ENCODE measurements around the gene ADCY2.

ADCY2 gene

DNA sequence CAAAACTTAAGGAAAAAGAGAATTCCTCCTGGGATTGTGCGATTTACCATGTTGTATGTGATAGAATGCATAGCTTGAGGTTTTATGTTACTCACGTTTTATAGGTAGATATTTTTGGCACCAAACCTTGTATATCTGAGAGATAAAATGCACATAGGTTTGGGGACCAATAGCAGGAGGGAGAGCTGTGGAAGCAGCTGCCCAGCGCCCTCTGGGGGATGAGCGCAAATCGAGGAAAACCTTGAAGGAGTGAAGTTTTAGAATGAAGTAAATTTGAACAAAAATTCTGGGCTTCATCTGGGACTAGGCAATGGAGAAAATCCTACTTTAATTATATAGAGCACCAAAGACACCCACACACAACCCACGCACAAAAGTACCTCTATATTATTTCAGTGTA lies 197.0 kb downstream of the ADCY2 start:
- peak; percentile 57 for DNase-seq (ENCODE audit: low spot score)

- DNase-seq (ENCODE audit: low spot score), result no peak
Measured at GRCh38 chr5:7597059-7597642, 201.2 kb downstream of the ADCY2 start.

DNA sequence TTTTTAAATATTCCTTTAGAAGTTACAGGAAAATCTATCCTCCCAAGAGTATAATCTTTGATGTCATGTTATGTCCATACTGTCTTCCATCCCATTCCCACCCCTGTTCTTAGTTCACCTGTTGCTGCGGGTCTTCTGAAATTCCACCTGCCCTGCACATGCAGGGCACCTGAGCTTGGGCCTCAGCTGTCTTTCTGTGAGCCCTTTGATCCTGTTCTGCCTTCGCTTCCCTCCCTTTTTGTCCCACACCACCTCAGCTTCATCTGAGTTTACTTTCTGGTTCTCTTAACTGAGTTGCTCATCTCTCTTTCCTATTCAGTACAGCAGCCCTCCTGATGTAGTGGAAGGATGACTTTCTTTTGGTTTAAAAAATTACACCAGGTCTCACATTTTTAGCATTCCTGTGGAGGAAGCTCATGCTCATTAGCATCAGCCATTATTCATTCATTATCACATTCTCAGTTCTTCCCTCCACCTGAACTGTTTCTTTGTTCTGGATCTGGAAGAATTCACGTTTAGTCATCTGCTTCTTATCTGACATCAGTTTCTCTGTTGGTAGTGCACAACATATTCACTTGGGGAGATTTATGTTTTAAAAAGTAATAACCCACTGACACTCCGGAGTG lies 211.0 kb downstream of the ADCY2 start:
- DNase-seq (ENCODE audit: low spot score), result no peak

DNA sequence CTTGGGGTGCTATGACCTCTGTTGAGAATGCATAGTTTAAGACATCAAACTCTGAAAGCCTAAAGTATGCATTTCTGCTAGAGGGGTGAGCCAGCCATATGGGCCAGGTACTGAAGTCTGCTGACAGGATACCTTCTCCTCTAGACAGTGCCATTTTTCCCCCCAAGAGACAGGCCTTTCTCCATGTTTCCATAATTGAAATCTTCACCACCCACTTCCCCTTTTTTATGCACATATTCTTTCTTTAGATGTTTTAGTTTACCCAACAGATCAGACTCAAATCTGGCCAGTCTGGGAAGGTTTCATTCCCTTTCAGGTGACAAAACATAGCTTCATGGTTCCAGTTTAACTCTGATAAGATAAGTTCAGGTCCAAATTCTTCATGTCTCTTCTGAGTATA lies 212.8 kb downstream of the ADCY2 start:
- DNase-seq (ENCODE audit: low spot score), result no peak

DNA sequence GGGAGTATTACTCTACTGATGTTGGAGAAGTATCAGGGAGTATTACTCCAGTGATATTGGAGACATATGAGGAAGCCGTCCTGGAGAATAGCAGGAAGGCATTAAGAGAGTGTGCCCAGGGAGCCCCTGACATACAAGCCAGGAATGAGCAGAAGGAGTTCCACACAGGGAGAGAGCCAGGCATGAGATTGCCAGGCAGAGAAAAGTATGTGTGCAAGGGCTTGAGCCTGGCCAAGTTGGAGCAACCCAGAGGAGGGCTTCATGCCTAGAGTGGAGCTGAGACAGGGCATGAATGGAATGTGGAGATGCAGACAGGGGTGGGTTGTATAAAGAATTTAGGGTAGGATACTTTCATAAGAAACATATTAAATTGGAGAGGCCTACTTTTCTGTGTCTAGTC lies 213.8 kb downstream of the ADCY2 start:
- DNase-seq (ENCODE audit: low spot score), result no peak

DNA sequence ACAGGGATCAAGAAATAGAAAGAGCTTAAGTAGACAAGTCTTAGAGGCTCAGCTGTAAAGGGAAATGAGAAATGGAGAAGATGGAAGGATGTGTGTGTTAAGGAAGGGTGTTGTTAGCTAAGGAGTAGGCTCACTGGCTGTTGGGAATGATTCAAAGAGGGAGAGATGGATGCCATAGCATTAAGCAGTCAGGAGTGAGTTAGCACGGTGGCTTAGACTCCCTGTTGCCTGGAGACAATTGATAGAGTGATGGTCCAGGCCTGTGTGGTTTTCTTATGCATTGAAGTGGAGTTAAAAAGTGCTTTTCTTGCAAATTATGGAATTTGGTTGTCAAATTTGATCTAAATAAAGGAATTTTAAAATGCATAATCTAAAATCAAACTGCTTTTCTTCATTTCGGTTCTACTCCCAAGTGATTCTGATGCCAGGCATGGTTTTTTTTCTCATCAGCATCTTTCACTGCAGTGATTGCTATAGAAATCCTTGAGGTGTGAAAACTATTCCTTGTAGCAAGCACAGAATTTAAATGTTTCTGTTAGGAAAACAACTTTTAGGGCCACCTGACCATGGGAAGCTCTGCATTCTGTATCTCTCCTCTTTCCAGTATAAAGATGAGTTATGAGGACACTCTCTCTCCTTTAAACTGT lies 214.7 kb downstream of the ADCY2 start:
- DNase-seq (ENCODE audit: low spot score), result no peak

DNA sequence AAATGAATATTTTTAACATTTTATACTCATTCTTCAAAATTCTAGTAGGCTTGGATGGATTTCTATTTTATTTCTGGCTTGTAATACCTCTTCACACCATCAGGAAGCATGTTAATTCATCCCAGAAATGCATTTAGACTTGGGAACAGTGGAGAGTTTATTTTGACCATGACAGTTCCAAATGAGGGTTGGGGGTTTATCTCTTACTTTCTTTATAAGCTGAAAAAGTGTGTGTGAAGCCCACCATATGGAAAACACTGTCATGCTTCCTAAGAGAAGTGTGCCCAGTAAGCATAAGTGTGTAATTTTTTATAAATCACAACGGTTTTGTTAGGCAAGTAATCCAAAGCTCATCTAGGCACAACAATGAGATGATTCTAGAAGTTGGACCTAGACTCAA lies 215.6 kb downstream of the ADCY2 start:
- no peak for DNase-seq (ENCODE audit: low spot score)

- no peak for DNase-seq (ENCODE audit: low spot score)
Measured at GRCh38 chr5:7615566-7616061, 219.7 kb downstream of the ADCY2 start.

DNA sequence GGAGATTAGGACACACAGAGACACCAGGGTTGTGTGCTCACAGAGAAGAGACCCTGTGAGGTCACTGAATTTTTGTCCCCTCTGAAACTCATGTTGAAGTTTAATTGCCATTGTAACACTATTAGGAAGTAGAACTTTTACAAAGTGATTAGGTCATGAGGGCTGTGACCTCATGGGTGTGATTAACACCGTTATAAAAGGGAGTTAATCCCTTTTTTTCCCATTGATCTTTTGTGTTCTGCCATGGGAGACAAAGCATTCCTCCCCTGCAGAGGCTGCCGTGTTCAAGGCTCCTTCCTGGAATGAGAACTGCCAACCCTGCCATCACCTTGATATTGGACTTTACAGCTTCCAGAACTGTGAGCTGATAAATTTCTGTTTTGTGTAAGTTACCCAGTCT lies 221.0 kb downstream of the ADCY2 start:
- DNase-seq (ENCODE audit: low spot score), result no peak

- no peak for DNase-seq (ENCODE audit: low spot score)
Measured at GRCh38 chr5:7622498-7622897, 226.6 kb downstream of the ADCY2 start.

DNA sequence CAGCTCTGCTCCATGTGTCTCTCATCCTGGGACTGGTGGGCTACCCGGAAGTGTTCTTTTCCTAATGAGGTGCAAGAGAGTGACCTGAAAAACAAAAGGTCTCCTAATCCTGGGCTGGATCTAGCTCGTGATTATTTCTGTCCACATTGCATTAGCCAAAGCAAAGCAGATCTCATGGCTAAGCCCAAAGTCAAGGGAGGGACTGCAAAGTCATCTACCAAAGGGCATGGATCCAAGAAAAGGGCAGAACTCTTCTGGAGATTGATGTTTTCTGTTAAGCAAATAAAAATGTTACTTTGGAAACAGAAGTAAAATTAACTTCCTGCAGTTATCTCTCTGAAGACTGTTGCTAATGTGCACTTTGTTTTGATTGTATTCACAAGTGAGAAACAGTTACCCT lies 229.8 kb downstream of the ADCY2 start:
- no peak for DNase-seq (ENCODE audit: low spot score)

DNA sequence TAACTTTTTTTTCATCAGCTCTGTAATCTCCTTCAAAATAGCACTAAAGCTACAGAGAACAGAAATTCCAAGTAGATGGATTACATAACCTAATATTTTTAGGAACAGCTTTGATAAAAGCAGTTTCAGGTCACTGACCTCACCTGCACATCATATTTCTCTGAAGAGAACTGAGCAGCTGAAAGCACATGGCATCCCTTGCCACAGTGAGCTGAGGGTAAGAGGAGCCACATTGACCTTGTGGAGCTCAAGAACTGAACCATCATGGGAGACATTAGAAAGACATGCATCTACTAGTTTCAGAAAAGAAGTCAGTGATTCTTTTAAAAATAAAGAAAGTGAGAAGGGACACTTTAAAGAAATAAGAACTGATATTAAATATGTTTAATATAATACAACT lies 232.3 kb downstream of the ADCY2 start:
- DNase-seq (ENCODE audit: low spot score), result no peak

- no peak for DNase-seq (ENCODE audit: low spot score)
Measured at GRCh38 chr5:7628820-7629219, 232.9 kb downstream of the ADCY2 start.

DNA sequence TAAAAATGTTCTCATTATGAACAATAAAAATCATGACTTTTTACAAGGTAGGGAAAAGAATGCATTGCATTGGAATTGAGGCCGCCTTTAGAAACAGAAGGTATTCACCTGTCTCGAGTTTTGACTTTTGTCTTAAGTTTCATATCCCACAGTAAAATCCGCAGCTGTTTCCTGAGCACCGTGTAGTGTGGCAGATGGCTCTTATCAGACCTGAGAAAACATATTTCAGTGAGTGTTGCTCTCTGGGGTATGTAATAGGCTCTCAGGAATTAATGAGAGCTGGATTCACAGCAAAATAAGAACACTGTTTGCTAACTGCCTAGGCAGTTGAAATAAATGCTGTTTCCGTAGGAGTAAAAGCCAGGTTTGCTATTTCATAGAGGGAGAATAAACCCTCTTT lies 233.6 kb downstream of the ADCY2 start:
- DNase-seq (ENCODE audit: low spot score), result peak; percentile 49

DNA sequence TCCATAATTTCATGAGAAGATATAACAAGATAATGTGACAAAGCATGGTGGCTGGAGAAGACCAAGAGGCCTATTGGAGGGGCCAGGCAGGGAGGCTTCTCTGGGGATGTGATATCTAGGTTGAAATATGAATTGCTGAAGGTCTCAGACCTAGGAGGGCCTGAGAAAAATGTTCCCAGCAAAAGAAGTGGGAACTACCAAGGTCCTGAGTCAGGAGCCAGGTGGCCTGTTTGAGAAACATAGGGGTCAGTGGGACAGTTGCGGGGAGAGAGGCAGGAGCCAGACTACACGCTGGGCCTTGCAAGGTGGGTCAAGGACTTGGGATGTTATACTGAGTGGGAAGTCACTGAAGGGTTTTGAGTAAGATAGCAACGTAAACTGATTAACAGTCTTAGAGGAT lies 238.9 kb downstream of the ADCY2 start:
- DNase-seq (ENCODE audit: low spot score), result no peak

GRCh38 chr5:7638456-7638855 lies 242.5 kb downstream of the ADCY2 start:
- DNase-seq (ENCODE audit: low spot score), result no peak

- DNase-seq (ENCODE audit: low spot score), result no peak
Measured at GRCh38 chr5:7642029-7642428, 246.1 kb downstream of the ADCY2 start.

DNA sequence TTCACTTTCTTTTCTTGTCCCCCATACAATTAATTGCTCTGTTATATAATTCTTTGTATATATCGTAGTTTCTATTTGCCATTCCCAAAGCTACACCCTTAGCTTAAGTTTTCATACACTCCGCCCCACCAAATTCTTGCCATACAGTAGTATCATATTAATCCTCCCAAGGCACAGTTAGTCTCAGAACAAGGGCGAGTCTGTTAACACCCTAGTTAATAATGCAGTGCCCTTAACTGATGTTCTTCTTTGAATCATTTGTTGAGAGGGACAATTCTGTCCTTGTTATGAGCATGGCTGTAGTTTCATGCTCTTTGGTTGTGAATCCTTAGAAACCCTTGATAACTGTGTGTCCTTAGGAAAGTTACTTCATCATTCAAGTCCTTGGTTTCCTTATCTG lies 248.8 kb downstream of the ADCY2 start:
- DNase-seq (ENCODE audit: low spot score), result no peak

GRCh38 chr5:7650755-7651154 lies 254.8 kb downstream of the ADCY2 start:
- DNase-seq (ENCODE audit: low spot score), result no peak

- no peak for DNase-seq (ENCODE audit: low spot score)
Measured at GRCh38 chr5:7653046-7653445, 257.1 kb downstream of the ADCY2 start.

- DNase-seq (ENCODE audit: low spot score), result no peak
Measured at GRCh38 chr5:7657153-7657552, 261.2 kb downstream of the ADCY2 start.

DNA sequence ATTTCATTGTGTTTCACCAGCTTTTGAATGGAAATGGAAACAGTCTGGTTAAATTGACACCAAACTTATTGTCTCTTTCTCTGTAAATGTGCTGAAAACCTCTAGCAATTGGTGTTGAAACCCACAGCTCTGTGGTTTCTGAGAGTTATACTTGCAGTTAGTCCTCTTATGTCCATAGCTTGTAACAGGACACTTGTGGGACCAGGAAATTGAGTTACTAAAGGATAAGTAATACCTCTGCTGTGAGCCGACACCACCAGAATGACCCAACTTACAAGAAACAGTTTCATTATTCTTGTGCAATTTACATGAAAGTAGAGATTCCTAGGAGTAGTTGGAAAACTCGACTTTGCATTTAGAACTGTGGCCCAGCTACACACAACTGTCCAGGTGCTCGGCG lies 263.5 kb downstream of the ADCY2 start:
- DNase-seq (ENCODE audit: low spot score), result no peak

- no peak for DNase-seq (ENCODE audit: low spot score)
Measured at GRCh38 chr5:7662289-7662688, 266.4 kb downstream of the ADCY2 start.

- no peak for DNase-seq (ENCODE audit: low spot score)
Measured at GRCh38 chr5:7663808-7664207, 267.9 kb downstream of the ADCY2 start.
